Measurements from ENCODE around the gene KDM6A. TPM values are rescaled to one million over a fixed set of nuclear protein-coding genes. Genes with fewer than 3 reads are reported as not detected.

KDM6A gene
- total RNA-seq, 4 donors from 2014 or later: 35.0 to 69.5 (median 48.1) TPM

- intact Hi-C loops (cut with DNase I): no loop called here
- Histone ChIP-seq H3K27ac (no peak overlapping the region), H3K27me3 (no peaks in the 10 kb centered on the region), H3K4me3 (replicated peaks in 1 of 3) (no peak overlapping the region), H3K9me3 (no peaks in the 10 kb centered on the region), H3K36me3 (no peaks in the 10 kb centered on the region), H3K4me1 (peaks cover 18 to 22% of the 10 kb centered on the region in 2 donors)
- no peak for DNase-seq
- TF ChIP-seq POLR2A (IDR thresholded peaks at IDR 0.05) (no peak), CTCF (IDR thresholded peaks at IDR 0.05) (no peak)
- 84 to 95% methylated on average over 1 of the region's 1 CpG for WGBS, 2 donors
Measured at GRCh38 chrX:44967221-44967620, 94.2 kb downstream of the KDM6A start.

- TF ChIP-seq POLR2A (IDR thresholded peaks at IDR 0.05) (no peak), CTCF (IDR thresholded peaks at IDR 0.05) (no peak)
- 81 to 85% methylated on average over 3 of the region's 3 CpGs for WGBS, 2 donors
- intact Hi-C loops (cut with DNase I): no loop called here
- no peaks in the 10 kb centered on the region for H3K36me3 ChIP-seq
- no peaks in the 10 kb centered on the region for H3K9me3 ChIP-seq
- DNase-seq: no peak
- no peak overlapping the region for H3K27ac ChIP-seq
- peaks cover 6 to 14% of the 10 kb centered on the region in 2 donors for H3K4me1 ChIP-seq
- no peaks in the 10 kb centered on the region for H3K27me3 ChIP-seq
- H3K4me3 ChIP-seq (replicated peaks in 1 of 3): no peak overlapping the region
Measured at GRCh38 chrX:44970709-44971108, 97.7 kb downstream of the KDM6A start.

GRCh38 chrX:44971674-44972073 is 98.7 kb downstream of the KDM6A start:
- intact Hi-C loops (cut with DNase I): no loop called here

GRCh38 chrX:44972132-44972531 is 99.1 kb downstream of the KDM6A start:
- 73 to 92% methylated on average over 2 of the region's 2 CpGs for WGBS, 2 donors
- Histone ChIP-seq H3K27me3 (no peaks in the 10 kb centered on the region), H3K4me1 (peaks cover 2 to 12% of the 10 kb centered on the region in 2 donors), H3K4me3 (replicated peaks in 1 of 3) (no peak overlapping the region), H3K36me3 (no peaks in the 10 kb centered on the region), H3K27ac (no peak overlapping the region), H3K9me3 (no peaks in the 10 kb centered on the region)
- TF ChIP-seq CTCF (IDR thresholded peaks at IDR 0.05) (no peak), POLR2A (IDR thresholded peaks at IDR 0.05) (no peak)
- intact Hi-C loops (cut with DNase I): no loop called here
- no peak for DNase-seq

More at GRCh38 chrX:44971674-44972073, 98.7 kb downstream of the KDM6A start:
- 39 to 44% methylated on average over 8 of the region's 8 CpGs for WGBS, 2 donors
- no peak overlapping the region for H3K27ac ChIP-seq
- DNase-seq: no peak
- no peaks in the 10 kb centered on the region for H3K27me3 ChIP-seq
- peaks cover 5 to 14% of the 10 kb centered on the region in 2 donors for H3K4me1 ChIP-seq
- H3K9me3 ChIP-seq: no peaks in the 10 kb centered on the region
- TF ChIP-seq POLR2A (IDR thresholded peaks at IDR 0.05): no peak
- H3K4me3 ChIP-seq (replicated peaks in 1 of 3): no peak overlapping the region
- no peaks in the 10 kb centered on the region for H3K36me3 ChIP-seq

GRCh38 chrX:44973420-44973932 is 100.5 kb downstream of the KDM6A start:
- DNase-seq: no peak
- Histone ChIP-seq H3K4me3 (replicated peaks in 1 of 3) (no peak overlapping the region), H3K4me1 (no peaks in the 10 kb centered on the region), H3K27ac (no peak overlapping the region), H3K36me3 (no peaks in the 10 kb centered on the region), H3K27me3 (no peaks in the 10 kb centered on the region), H3K9me3 (no peaks in the 10 kb centered on the region)
- TF ChIP-seq CTCF (IDR thresholded peaks at IDR 0.05): no peak
- TF ChIP-seq POLR2A (IDR thresholded peaks at IDR 0.05): no peak
- 97 to 98% methylated on average over 5 of the region's 5 CpGs for WGBS, 2 donors
- intact Hi-C loops (cut with DNase I): no loop called here

Measured in thyroid gland (tissue), 4 donors.